H1 (cell line): ENCODE results near the gene PANK3. TPM values are rescaled to one million over a fixed set of nuclear protein-coding genes. Genes with fewer than 3 reads are reported as not detected.

Experiments used
- CTCF ChIA-PET: fragments of 300-600 bp; sonication (Branson Sonifier 250); formaldehyde crosslinking; loops from one replicate; lab custom pipeline; 2021; ENCODE audit not compliant: partially characterized antibody; lab: Charles Lee
- POLR2A ChIA-PET: fragments of 300-600 bp; sonication (Branson Sonifier 250); formaldehyde crosslinking; loops from one replicate; lab custom pipeline; 2021; ENCODE audit warnings: inconsistent platforms; ENCODE audit not compliant: partially characterized antibody; lab: Charles Lee
- DNase-seq, 2 experiments: peaks; one replicate each; pipeline versions ENCODE4 v3.0.0 to v3.0.0-alpha.2; 2010 to 2022; ENCODE audit warnings: low spot score in 2 of 2, low read depth in 1 of 2, mixed read lengths in 1 of 2
- FAIRE-seq: peaks from 2 replicates; lab custom pipeline; 2011; peaks lifted over from hg19 to GRCh38; lab: Jason Lieb, UNC
- H2AFZ ChIP-seq: 2 replicates; pipeline ENCODE4 v1.8.1; 2012; ENCODE audit warnings: low read length, inconsistent platforms
- H2AK5ac ChIP-seq: 2 replicates; pipeline ENCODE4 v1.6.1; 2013; ENCODE audit warnings: low read depth, low read length
- H2BK120ac ChIP-seq: replicated peaks from 2 replicates; pipeline ENCODE3; 2013; ENCODE audit warnings: low read depth, low read length, inconsistent platforms
- H2BK12ac ChIP-seq: 2 replicates; pipeline ENCODE4 v1.6.1; 2013; ENCODE audit warnings: low read depth, low read length
- H2BK15ac ChIP-seq: 2 replicates; pipeline ENCODE4 v1.6.1; 2013; ENCODE audit warnings: low read length
- H2BK20ac ChIP-seq: 2 replicates; pipeline ENCODE4 v1.6.1; 2013; ENCODE audit warnings: low read length
- H2BK5ac ChIP-seq: 2 replicates; pipeline ENCODE4 v1.6.1; 2013; ENCODE audit warnings: low read depth, low read length
- H3K14ac ChIP-seq: 2 replicates; pipeline ENCODE4 v1.6.1; 2013; ENCODE audit warnings: inconsistent platforms; ENCODE audit not compliant: insufficient read length
- H3K18ac ChIP-seq: 2 replicates; pipeline ENCODE4 v1.6.1; 2013; ENCODE audit warnings: low read length; ENCODE audit errors: extremely low read depth
- H3K23ac ChIP-seq: 2 replicates; pipeline ENCODE4 v1.6.1; 2013; ENCODE audit warnings: inconsistent platforms; ENCODE audit not compliant: insufficient read length
- H3K23me2 ChIP-seq: 2 replicates; pipeline ENCODE4 v1.6.1; 2013; ENCODE audit warnings: low read depth, low read length
- H3K27ac ChIP-seq: 2 replicates; pipeline ENCODE4 v1.6.1; 2011; ENCODE audit warnings: low read depth, low read length, inconsistent platforms
- H3K27me3 ChIP-seq, 4 experiments: replicated peaks in 1 of 4; 1 replicate in 1 of 4; 2 replicates in 3 of 4; pipeline versions ENCODE4 v1.6.1 to v1.8.1; 2011 to 2013; ENCODE audit warnings: low read length in 3 of 4, mild to moderate bottlenecking in 3 of 4, inconsistent platforms in 2 of 4, mixed read lengths in 2 of 4, moderate library complexity in 1 of 4; ENCODE audit not compliant: control insufficient read depth in 3 of 4, insufficient read depth in 3 of 4; ENCODE audit errors: extremely low read depth in 1 of 4
- H3K36me3 ChIP-seq, 4 experiments: 2 replicates each; pipeline versions ENCODE4 v1.6.1 to v1.8.1; 2011 to 2013; ENCODE audit warnings: mild to moderate bottlenecking in 4 of 4, low read length in 3 of 4, moderate library complexity in 2 of 4, control low read depth in 1 of 4, inconsistent platforms in 1 of 4; ENCODE audit not compliant: insufficient read depth in 4 of 4, control insufficient read depth in 2 of 4
- H3K4ac ChIP-seq: replicated peaks from 2 replicates; pipeline ENCODE3; 2013; ENCODE audit warnings: low read length, low read depth, mixed read lengths, inconsistent platforms; ENCODE audit not compliant: insufficient read length
- H3K4me1 ChIP-seq, 4 experiments: replicated peaks in 1 of 4; 1 replicate in 1 of 4; 2 replicates in 3 of 4; pipeline versions ENCODE4 v1.6.1 to v1.8.1; 2011 to 2013; ENCODE audit warnings: low read length in 3 of 4, inconsistent platforms in 2 of 4, mixed read lengths in 1 of 4; ENCODE audit not compliant: insufficient read depth in 4 of 4, control insufficient read depth in 3 of 4
- H3K4me2 ChIP-seq, 2 experiments: 2 replicates each; pipeline versions ENCODE4 v1.6.1 to v1.8.1; 2011 to 2013; ENCODE audit warnings: low read depth in 2 of 2, low read length in 2 of 2, control low read depth in 1 of 2, inconsistent platforms in 1 of 2, mild to moderate bottlenecking in 1 of 2; ENCODE audit not compliant: insufficient read depth in 1 of 2
- H3K4me3 ChIP-seq, 4 experiments: fragments of 200-600, 300-600 bp in 1 of 4; sonication (generic), shearing (Covaris generic), sonication (Bioruptor Twin) in 1 of 4; 2 replicates each; pipeline versions ENCODE4 v1.5.1 to v1.8.1; 2011 to 2016; ENCODE audit warnings: low read length in 4 of 4, low read depth in 3 of 4, control low read depth in 2 of 4, inconsistent platforms in 2 of 4, mild to moderate bottlenecking in 2 of 4, mixed read lengths in 1 of 4, moderate library complexity in 1 of 4; ENCODE audit not compliant: insufficient read depth in 2 of 4; ENCODE audit errors: extremely low read depth in 1 of 4
- H3K56ac ChIP-seq: replicated peaks from 2 replicates; pipeline ENCODE3; 2013; ENCODE audit warnings: low read depth, mild to moderate bottlenecking, mixed read lengths, low read length, inconsistent platforms; ENCODE audit not compliant: insufficient read length
- H3K79me1 ChIP-seq: 2 replicates; pipeline ENCODE4 v1.6.1; 2013; ENCODE audit warnings: low read depth, low read length, control low read depth
- H3K79me2 ChIP-seq, 2 experiments: 2 replicates each; pipeline versions ENCODE4 v1.6.1 to v1.8.1; 2012 to 2013; ENCODE audit warnings: low read length in 2 of 2, mild to moderate bottlenecking in 2 of 2, inconsistent platforms in 1 of 2; ENCODE audit not compliant: insufficient read depth in 2 of 2, control insufficient read depth in 1 of 2
- H3K9ac ChIP-seq, 4 experiments: replicated peaks in 1 of 4; 1 replicate in 1 of 4; 2 replicates in 3 of 4; pipeline versions ENCODE4 v1.6.1 to v1.8.1; 2011 to 2013; ENCODE audit warnings: low read depth in 3 of 4, low read length in 3 of 4, control low read depth in 2 of 4, mild to moderate bottlenecking in 2 of 4, moderate library complexity in 2 of 4, inconsistent platforms in 1 of 4; ENCODE audit errors: extremely low read depth in 1 of 4
- H3K9me3 ChIP-seq, 2 experiments: 2 replicates each; pipeline versions ENCODE4 v1.6.1 to v1.8.1; 2012 to 2013; ENCODE audit warnings: mild to moderate bottlenecking in 2 of 2, moderate library complexity in 2 of 2, control low read depth in 1 of 2, inconsistent platforms in 1 of 2, low read depth in 1 of 2, low read length in 1 of 2, mixed read lengths in 1 of 2; ENCODE audit not compliant: insufficient read depth in 2 of 2
- H4K20me1 ChIP-seq, 2 experiments: replicated peaks in 1 of 2; 2 replicates each; pipeline versions ENCODE3 to v1.8.1; 2011 to 2013; ENCODE audit warnings: inconsistent platforms in 2 of 2, low read length in 2 of 2, mild to moderate bottlenecking in 1 of 2; ENCODE audit not compliant: insufficient read depth in 2 of 2, control insufficient read depth in 1 of 2
- H4K5ac ChIP-seq: 2 replicates; pipeline ENCODE4 v1.6.1; 2013; ENCODE audit warnings: low read length, low read depth, mixed read lengths, inconsistent platforms; ENCODE audit not compliant: insufficient read length
- H4K8ac ChIP-seq: 2 replicates; pipeline ENCODE4 v1.8.0; 2013; ENCODE audit warnings: mild to moderate bottlenecking, moderate library complexity, low read length, inconsistent platforms; ENCODE audit not compliant: insufficient read depth; ENCODE audit errors: extremely low read depth
- H4K91ac ChIP-seq: replicated peaks from 2 replicates; pipeline ENCODE3; 2013; ENCODE audit warnings: low read length, mixed read lengths, inconsistent platforms; ENCODE audit not compliant: insufficient read length
- CEBPB ChIP-seq: IDR thresholded peaks from 2 replicates; pipeline ENCODE4 v1.6.1; 2012; ENCODE audit warnings: low read depth, low read length
- RFX5 ChIP-seq: IDR thresholded peaks from 2 replicates; pipeline ENCODE4 v1.6.1; 2011; ENCODE audit warnings: low read depth, low read length, improper control_type of control experiment, borderline replicate concordance
- WGBS, 2 experiments: shearing (Covaris generic) in 1 of 2; methylation state at CpG; one replicate each; pipeline versions ENCODE4 v1.1.6 to v1.1.7; 2013 to 2015; ENCODE audit warnings: low lambda C conversion rate in 2 of 2, mixed read lengths in 2 of 2, inconsistent platforms in 1 of 2, low coverage in 1 of 2, missing lambda C conversion rate in 1 of 2; ENCODE audit not compliant: insufficient replicate concordance in 2 of 2, insufficient coverage in 1 of 2, insufficient read length in 1 of 2; ENCODE audit errors: extremely low coverage in 1 of 2, missing lambda C conversion rate in 1 of 2; 5-methylcytosine and 5-hydroxymethylcytosine counted together
- polyA plus RNA-seq, 7 experiments: library from polyadenylated mRNA; depleted of rRNA in 3 of 7; stranded (reverse) in 5 of 7; unstranded in 2 of 7; fragments of >200 nt in 5 of 7; fragments of 200-250 nt in 2 of 7; gene quantifications; 1 replicate in 5 of 7; 2 replicates in 1 of 7; 4 replicates in 1 of 7; pipeline versions ENCODE4 v1.2.1 to v1.2.3, GENCODE V29; 2011 to 2013; ENCODE audit warnings: missing spikeins in 2 of 7, mixed read lengths in 2 of 7
- total RNA-seq: library from RNA; stranded (reverse); fragmentation: NEBNext Ultra II Directional; extraction: Animal tissue kit (Norgen Biotek cat#: 25700); gene quantifications from 2 replicates; pipeline ENCODE4 v1.2.1, GENCODE V29; 2021

Gene PANK3
- total and polyA plus RNA-seq, 2 of the 8 experiments (the other 6 are each of a cell fraction or from before 2014, with no cell fraction given): 8.6 to 101 TPM

DNA sequence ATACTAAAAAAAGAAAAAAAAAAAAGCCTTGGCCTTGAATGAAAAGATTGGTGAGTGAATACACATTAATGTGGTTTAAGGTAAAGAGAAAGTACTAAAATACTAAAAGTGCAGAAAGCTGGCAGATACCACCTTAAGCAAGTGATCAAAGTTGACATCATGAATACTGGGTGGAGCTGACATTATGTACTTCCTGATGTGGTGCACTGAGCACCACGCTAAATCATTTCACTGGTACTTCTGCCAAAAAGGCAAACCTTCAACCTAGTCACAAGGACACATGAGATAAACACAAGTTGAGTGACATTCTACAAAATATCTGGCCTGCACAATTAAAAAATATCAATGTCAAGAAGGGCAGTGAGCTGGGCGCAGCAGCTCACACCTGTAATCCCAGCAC, 33.8 kb upstream of the PANK3 start:
- TF ChIP-seq RFX5: no peak
- no peak for TF ChIP-seq CEBPB
- Histone ChIP-seq H3K23me2 (no peaks in the 10 kb centered on the region), H3K27me3 (no peaks in the 10 kb centered on the region), H2BK5ac (no peak overlapping the region), H3K56ac (no peak overlapping the region), H4K5ac (no peak overlapping the region), H3K4me2 (no peak overlapping the region), H3K4me1 (no peaks in the 10 kb centered on the region), H3K14ac (no peak overlapping the region), H3K9ac (no peak overlapping the region), H3K23ac (no peak overlapping the region), H3K79me2 (no peaks in the 10 kb centered on the region), H2AFZ (no peak overlapping the region), H2BK120ac (no peak overlapping the region), H3K9me3 (no peaks in the 10 kb centered on the region), H4K20me1 (no peaks in the 10 kb centered on the region), H3K36me3 (no peaks in the 10 kb centered on the region), H4K91ac (no peak overlapping the region), H3K27ac (no peak overlapping the region), H2AK5ac (no peak overlapping the region), H3K18ac (no peak overlapping the region), H2BK20ac (no peak overlapping the region), H2BK12ac (no peak overlapping the region), H3K79me1 (no peaks in the 10 kb centered on the region), H4K8ac (no peak overlapping the region), H2BK15ac (no peak overlapping the region), H3K4ac (no peak overlapping the region), H3K4me3 (no peak overlapping the region)
- DNase-seq: no peak
- ChIA-PET POLR2A (no interaction called here), CTCF (interaction anchor here (0.6 to 0.9 kb wide), 3 partner anchors 11 to 91 kb away, joined by 3 to 4 read pairs (median 3); no protein-coding TSS in a partner anchor)
- FAIRE-seq: no peak
- 92% methylated on average over 2 of the region's 2 CpGs; no CpG with 5 or more reads in 1 of the 2 experiments for WGBS, 2 experiments
